ENCODE results near the gene RNF217.
"Not testable (repeated sequence)": the region's sequence is repeated elsewhere in the genome, so short reads cannot be mapped to it uniquely, and the experiment has no call there.

The RNF217 gene

GRCh38 chr6:125124049-125124669, 161.9 kb downstream of the RNF217 start:
- DNase-seq (ENCODE audit: low read depth, low spot score): peak; percentile 27

DNA sequence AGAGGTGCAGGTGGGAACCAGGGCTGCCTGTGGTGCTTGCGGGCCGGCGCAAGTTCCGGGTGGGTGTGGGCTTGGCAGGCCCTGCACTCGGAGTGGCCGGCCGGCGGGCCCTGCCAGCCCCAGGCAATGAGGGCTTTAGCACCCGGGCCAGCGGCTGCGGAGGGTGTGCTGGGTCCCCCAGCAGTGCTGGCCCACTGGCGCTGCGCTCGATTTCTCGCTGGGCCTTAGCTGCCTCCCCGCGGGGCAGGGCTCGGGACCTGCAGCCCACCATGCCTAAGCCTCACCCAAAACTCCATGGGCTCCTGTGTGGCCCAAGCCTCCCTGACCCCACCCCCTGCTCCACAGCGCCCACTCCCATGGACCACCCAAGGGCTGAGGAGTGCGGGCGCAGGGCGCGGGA, 163.6 kb downstream of the RNF217 start:
- not testable (repeated sequence) for DNase-seq (ENCODE audit: low read depth, low spot score)

DNA sequence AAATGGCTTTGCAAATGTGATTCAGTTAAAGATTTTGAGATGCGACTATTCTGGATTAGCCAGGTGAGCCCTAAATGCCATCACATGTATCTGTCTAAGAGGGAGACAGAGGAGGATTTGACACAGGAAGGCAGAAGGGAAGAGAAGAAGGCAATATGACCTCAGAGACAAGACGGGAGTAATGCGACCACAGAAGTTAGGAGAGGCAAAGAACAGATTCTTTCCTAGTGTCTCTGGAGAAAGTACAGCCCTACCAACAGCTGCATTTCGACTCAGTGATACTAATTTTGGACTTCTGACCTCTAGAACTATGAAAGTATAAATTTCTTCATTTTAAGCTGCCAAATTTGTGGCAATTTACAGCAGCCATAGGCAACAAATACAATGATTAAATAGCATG, 167.1 kb downstream of the RNF217 start:
- DNase-seq (ENCODE audit: low read depth, low spot score): no peak

DNA sequence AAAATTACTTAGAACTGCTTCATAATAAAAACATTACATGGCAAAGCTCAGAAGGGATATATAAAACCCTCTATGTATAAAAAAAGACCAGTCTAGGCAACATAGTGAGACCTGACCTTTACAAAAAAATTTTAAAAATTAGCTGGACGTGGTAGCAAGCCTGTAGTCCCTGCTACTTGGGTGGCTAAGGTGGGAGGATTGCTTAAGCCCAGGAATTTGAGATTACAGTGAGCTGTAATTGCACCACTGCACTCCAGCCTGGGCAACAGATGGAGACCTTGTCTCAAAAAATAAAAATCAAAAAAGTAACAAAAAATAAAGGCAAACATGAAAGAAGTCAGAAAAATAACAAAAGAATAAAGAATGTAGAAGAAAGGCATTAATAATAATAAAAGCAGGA, 169.8 kb downstream of the RNF217 start:
- DNase-seq (ENCODE audit: low read depth, low spot score): no peak

- DNase-seq (ENCODE audit: low read depth, low spot score): no peak
These were observed 174.1 kb downstream of the RNF217 start for GRCh38 chr6:125136378-125136777.

DNA sequence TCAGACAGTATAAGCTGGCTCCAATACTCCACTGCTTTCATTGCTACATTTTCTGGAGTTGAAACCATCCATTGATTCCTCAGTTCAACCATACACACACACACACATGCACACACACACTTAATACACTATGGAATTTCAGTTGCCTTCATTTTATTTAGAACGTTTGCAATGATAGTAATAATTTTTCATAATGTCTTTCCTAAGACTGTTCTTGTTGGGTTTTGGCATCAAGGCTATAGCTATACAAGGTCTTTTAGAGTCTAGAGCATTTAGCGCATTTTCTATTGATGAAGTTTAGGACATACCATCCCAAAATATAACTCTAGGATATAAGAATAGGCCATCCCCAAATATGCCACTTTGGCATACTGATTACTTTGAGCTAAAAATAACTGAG, 175.8 kb downstream of the RNF217 start:
- DNase-seq (ENCODE audit: low read depth, low spot score): no peak

DNA sequence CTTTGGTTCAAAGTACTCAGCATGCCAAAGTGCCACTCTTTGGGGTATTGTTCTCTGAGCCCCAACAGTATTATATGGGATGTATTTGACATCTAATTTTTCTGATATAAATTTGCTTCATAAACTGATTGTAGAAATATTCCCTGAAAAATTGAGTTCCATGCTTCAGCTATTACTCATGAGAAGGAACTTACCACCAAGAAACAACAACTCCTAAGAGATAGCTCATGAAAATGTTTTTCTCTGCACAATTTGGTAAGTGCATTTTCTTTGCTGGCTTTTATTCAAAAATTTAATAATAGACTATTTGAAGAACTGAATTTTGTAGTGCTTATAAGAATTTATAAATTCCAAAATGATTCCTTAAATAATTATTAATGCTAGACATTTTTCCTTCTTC, 178.6 kb downstream of the RNF217 start:
- no peak for DNase-seq (ENCODE audit: low read depth, low spot score)

Measured in ELF-1 (cell line).